ENCODE results near the gene FNIP1. TPM values are rescaled to one million over a fixed set of nuclear protein-coding genes. Genes with fewer than 3 reads are reported as not detected.

The FNIP1 gene
- total RNA-seq, 2 donors from 2014 or later: 19.9 to 25.6 TPM

DNA sequence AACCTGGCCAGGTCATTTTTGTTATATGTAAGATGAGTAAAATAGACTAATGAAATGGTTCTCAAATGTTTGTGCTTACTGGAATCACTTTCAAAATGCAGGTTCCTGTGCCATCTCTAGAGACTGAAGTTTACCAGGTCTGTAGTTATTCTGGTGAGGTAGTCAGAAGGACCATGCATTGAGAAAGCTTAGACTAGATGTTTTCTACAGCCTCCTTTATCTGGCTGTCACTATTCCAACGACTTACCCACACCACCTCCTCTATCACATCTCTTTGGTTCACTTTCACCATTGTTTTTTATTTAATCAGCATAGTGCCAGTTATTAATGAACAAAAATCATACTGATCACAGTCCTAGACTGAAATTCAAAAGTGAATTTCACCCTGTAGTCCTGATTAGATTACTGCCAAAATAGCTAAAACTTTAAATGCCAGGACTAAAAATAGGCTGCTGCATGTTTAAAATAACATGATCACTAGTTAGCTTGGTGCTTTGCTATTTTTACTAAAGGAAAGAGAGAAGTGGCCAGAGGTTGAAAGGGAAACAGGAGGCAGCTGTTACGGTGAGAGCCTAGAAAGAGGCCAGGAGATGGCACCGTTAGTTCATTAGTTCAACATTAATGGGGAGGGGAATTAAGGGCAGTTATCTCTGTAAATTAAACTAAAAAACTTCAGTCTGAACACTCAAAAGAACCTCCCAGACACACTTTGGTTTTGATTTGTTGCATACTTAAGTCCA, 13.9 kb upstream of the FNIP1 start:
- no peaks in the 10 kb centered on the region for H3K27me3 Mint-ChIP-seq (ENCODE audit: insufficient read depth)
- H3K27ac Mint-ChIP-seq: no peak overlapping the region
- H3K4me3 Mint-ChIP-seq: no peak overlapping the region
- no peaks in the 10 kb centered on the region for H3K9me3 Mint-ChIP-seq
- peaks cover 3% of the 10 kb centered on the region for H3K4me1 Mint-ChIP-seq
- H3K9ac ChIP-seq (ENCODE audit: extremely low read depth, low read length, poor library complexity, severe bottlenecking): no peak overlapping the region
- TF ChIP-seq, protein P1, sequence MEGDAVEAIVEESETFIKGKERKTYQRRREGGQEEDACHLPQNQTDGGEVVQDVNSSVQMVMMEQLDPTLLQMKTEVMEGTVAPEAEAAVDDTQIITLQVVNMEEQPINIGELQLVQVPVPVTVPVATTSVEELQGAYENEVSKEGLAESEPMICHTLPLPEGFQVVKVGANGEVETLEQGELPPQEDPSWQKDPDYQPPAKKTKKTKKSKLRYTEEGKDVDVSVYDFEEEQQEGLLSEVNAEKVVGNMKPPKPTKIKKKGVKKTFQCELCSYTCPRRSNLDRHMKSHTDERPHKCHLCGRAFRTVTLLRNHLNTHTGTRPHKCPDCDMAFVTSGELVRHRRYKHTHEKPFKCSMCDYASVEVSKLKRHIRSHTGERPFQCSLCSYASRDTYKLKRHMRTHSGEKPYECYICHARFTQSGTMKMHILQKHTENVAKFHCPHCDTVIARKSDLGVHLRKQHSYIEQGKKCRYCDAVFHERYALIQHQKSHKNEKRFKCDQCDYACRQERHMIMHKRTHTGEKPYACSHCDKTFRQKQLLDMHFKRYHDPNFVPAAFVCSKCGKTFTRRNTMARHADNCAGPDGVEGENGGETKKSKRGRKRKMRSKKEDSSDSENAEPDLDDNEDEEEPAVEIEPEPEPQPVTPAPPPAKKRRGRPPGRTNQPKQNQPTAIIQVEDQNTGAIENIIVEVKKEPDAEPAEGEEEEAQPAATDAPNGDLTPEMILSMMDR (conservative IDR thresholded peaks at IDR 0.05): peak; percentile 77
- no peaks in the 10 kb centered on the region for H3K4me1 ChIP-seq (ENCODE audit: control insufficient read depth, insufficient read depth, low read length)
- H3K36me3 ChIP-seq (ENCODE audit: control insufficient read depth, insufficient read depth, low read length): no peaks in the 10 kb centered on the region
- no peaks in the 10 kb centered on the region for H3K27me3 ChIP-seq (ENCODE audit: control insufficient read depth, insufficient read depth, low read length, poor library complexity, severe bottlenecking)
- no peak overlapping the region for H3K27ac ChIP-seq (ENCODE audit: low read depth, low read length)
- no peaks in the 10 kb centered on the region for H3K9me3 ChIP-seq (ENCODE audit: control insufficient read depth, low read length)
- H3K4me3 ChIP-seq (ENCODE audit: low read length): no peak overlapping the region
- WGBS, 2 experiments (ENCODE audit: insufficient coverage in 1 of 2, insufficient read length in 1 of 2): 36 to 53% methylated on average over 2 to 3 of the region's 3 CpGs
- no peaks in the 10 kb centered on the region for H3K36me3 Mint-ChIP-seq (ENCODE audit: low read depth)
- peak; percentile 50 for DNase-seq

DNA sequence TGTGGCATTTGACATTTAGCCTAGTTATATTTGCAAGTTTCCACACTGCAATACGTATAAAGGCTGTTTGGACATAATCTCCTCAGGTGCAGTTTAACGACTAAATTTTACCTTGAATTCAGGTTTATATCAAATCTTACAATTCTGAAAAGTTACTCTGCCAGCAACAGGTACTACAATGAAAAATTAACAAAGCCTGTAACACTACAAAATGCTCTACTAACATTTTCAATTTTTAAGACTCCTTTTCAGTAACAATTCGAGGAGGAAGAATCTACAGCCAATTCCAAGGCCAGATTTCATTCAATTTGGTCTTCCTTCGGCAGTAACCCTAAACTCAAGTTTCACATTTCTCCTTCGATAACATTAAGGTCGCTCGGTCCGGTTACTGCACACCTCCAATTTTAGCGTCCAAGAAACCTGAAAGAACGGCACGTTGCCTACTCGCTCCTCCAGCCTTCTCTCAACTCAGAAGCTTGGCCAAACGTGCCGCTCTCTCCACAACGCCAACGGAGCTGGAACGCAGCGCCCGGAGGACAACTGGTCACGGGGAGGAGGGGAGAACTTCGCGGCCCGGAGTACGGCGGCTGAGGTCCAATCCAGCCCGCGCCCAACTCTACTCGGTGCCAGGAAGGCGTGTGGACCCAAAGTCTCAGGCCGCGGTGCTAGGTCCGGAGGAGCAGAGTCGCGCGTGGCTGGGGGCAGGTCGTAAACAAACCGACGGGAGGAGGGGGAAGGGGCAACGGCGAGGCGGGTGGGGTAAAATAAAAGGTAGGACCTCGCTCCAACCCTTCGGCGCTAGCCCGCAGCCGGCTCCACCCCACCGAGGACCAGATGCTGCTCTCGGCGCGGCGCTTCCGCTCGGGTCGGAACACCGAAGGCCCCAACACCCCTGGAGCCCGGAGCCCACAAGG, 681 bp downstream of the FNIP1 start:
- Histone ChIP-seq H3K36me3 (ENCODE audit: control insufficient read depth, insufficient read depth, low read length) (no peaks in the 10 kb centered on the region), H3K27ac (ENCODE audit: low read depth, low read length) (peak overlapping the region; percentile 84), H3K27me3 (ENCODE audit: control insufficient read depth, insufficient read depth, low read length, poor library complexity, severe bottlenecking) (peaks cover 12% of the 10 kb centered on the region), H3K4me3 (ENCODE audit: low read length) (peak overlapping the region; percentile 99), H3K9me3 (ENCODE audit: control insufficient read depth, low read length) (no peaks in the 10 kb centered on the region), H3K9ac (ENCODE audit: extremely low read depth, low read length, poor library complexity, severe bottlenecking) (peak overlapping the region; percentile 94), H3K4me1 (ENCODE audit: control insufficient read depth, insufficient read depth, low read length) (no peaks in the 10 kb centered on the region)
- H3K4me1 Mint-ChIP-seq: peaks cover 13% of the 10 kb centered on the region
- peak; percentile 84 for DNase-seq
- H3K36me3 Mint-ChIP-seq (ENCODE audit: low read depth): peaks cover 11% of the 10 kb centered on the region
- WGBS, 2 experiments (ENCODE audit: insufficient coverage in 1 of 2, insufficient read length in 1 of 2): 1 to 4% methylated on average over 21 to 56 of the region's 56 CpGs
- peak overlapping the region; percentile 97 for H3K27ac Mint-ChIP-seq
- H3K4me3 Mint-ChIP-seq: peak overlapping the region; percentile 97
- TF ChIP-seq, protein P1 (conservative IDR thresholded peaks at IDR 0.05): no peak
- no peaks in the 10 kb centered on the region for H3K9me3 Mint-ChIP-seq
- peaks cover 1% of the 10 kb centered on the region for H3K27me3 Mint-ChIP-seq (ENCODE audit: insufficient read depth)

DNA sequence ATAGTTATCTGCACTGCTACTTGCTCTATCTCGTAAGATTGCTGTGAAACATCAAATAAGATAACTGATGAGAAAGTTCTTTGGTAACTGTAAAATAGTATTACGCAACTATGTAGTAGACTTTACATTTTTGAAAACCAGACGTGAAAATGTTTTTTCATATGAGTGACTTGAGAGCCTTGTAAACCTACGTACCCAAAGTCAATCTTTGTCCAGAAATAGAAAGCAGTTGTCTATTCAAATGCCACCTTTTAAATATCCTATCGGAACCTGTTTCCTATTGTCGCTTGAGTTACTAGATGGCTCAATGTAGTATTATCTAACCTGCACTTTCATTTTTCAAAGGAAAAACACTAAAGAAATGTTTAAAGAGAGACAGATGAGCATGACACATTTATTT, 1.6 kb downstream of the FNIP1 start:
- Histone ChIP-seq H3K4me3 (ENCODE audit: low read length) (peak overlapping the region; percentile 99), H3K36me3 (ENCODE audit: control insufficient read depth, insufficient read depth, low read length) (no peaks in the 10 kb centered on the region), H3K4me1 (ENCODE audit: control insufficient read depth, insufficient read depth, low read length) (no peaks in the 10 kb centered on the region), H3K27me3 (ENCODE audit: control insufficient read depth, insufficient read depth, low read length, poor library complexity, severe bottlenecking) (peaks cover 8% of the 10 kb centered on the region), H3K27ac (ENCODE audit: low read depth, low read length) (no peak overlapping the region), H3K9ac (ENCODE audit: extremely low read depth, low read length, poor library complexity, severe bottlenecking) (no peak overlapping the region), H3K9me3 (ENCODE audit: control insufficient read depth, low read length) (no peaks in the 10 kb centered on the region)
- no peak for DNase-seq
- Mint-ChIP-seq H3K36me3 (ENCODE audit: low read depth) (peaks cover 11% of the 10 kb centered on the region), H3K4me3 (peak overlapping the region; percentile 97), H3K27ac (no peak overlapping the region), H3K9me3 (no peaks in the 10 kb centered on the region), H3K4me1 (peaks cover 13% of the 10 kb centered on the region), H3K27me3 (ENCODE audit: insufficient read depth) (no peaks in the 10 kb centered on the region)
- 87 to 98% methylated on average over 4 to 6 of the region's 6 CpGs for WGBS, 2 experiments (ENCODE audit: insufficient coverage in 1 of 2, insufficient read length in 1 of 2)
- TF ChIP-seq, protein P1 (conservative IDR thresholded peaks at IDR 0.05): no peak
